ENCODE measurements around the gene TSPAN16.

GRCh38 chr19:11325544-11325943 lies 29.6 kb downstream of the TSPAN16 start:
- TF ChIP-seq CTCF (IDR thresholded peaks at IDR 0.05; ENCODE audit: insufficient read depth, low read length) (no peak), POLR2AphosphoS5 (IDR thresholded peaks at IDR 0.05; ENCODE audit: low read depth) (no peak), GABPA (IDR thresholded peaks at IDR 0.05; ENCODE audit: low read depth) (no peak), SPI1 (IDR thresholded peaks at IDR 0.05; ENCODE audit: borderline replicate concordance, low read depth) (no peak)
- TF ChIP-seq, protein P1, sequence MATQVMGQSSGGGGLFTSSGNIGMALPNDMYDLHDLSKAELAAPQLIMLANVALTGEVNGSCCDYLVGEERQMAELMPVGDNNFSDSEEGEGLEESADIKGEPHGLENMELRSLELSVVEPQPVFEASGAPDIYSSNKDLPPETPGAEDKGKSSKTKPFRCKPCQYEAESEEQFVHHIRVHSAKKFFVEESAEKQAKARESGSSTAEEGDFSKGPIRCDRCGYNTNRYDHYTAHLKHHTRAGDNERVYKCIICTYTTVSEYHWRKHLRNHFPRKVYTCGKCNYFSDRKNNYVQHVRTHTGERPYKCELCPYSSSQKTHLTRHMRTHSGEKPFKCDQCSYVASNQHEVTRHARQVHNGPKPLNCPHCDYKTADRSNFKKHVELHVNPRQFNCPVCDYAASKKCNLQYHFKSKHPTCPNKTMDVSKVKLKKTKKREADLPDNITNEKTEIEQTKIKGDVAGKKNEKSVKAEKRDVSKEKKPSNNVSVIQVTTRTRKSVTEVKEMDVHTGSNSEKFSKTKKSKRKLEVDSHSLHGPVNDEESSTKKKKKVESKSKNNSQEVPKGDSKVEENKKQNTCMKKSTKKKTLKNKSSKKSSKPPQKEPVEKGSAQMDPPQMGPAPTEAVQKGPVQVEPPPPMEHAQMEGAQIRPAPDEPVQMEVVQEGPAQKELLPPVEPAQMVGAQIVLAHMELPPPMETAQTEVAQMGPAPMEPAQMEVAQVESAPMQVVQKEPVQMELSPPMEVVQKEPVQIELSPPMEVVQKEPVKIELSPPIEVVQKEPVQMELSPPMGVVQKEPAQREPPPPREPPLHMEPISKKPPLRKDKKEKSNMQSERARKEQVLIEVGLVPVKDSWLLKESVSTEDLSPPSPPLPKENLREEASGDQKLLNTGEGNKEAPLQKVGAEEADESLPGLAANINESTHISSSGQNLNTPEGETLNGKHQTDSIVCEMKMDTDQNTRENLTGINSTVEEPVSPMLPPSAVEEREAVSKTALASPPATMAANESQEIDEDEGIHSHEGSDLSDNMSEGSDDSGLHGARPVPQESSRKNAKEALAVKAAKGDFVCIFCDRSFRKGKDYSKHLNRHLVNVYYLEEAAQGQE (IDR thresholded peaks at IDR 0.05; ENCODE audit: insufficient replicate concordance, low read depth) = no peak

All from HL-60 (cell line).